ENCODE measurements around the gene MAP3K14.
"Not testable (repeated sequence)": the region's sequence is repeated elsewhere in the genome, so short reads cannot be mapped to it uniquely, and the experiment has no call there.

Gene MAP3K14

GRCh38 chr17:45316434-45317110 is at the start of gene MAP3K14:
TSS of gene MAP3K14 (minus strand) at chr17:45317020. CDS start at chr17:45290745, 26,275 bp downstream.
- DNase-seq: peak; percentile 71

GRCh38 chr17:45366049-45366448 is 49.2 kb upstream of the MAP3K14 start:
- no peak for DNase-seq

GRCh38 chr17:45364531-45365390 is 47.9 kb upstream of the MAP3K14 start:
- no peak for DNase-seq

- no peak for DNase-seq
Observed at GRCh38 chr17:45363498-45363897, 46.7 kb upstream of the MAP3K14 start.

GRCh38 chr17:45361976-45362375 is 45.2 kb upstream of the MAP3K14 start:
- DNase-seq: no peak

- no peak for DNase-seq
Observed at GRCh38 chr17:45361451-45361850, 44.6 kb upstream of the MAP3K14 start.

GRCh38 chr17:45357364-45357997 is 40.7 kb upstream of the MAP3K14 start:
- DNase-seq: no peak

GRCh38 chr17:45355087-45355486 is 38.3 kb upstream of the MAP3K14 start:
- no peak for DNase-seq

- no peak for DNase-seq
Observed at GRCh38 chr17:45353043-45353442, 36.2 kb upstream of the MAP3K14 start.

GRCh38 chr17:45351831-45352230 is 35.0 kb upstream of the MAP3K14 start:
- no peak for DNase-seq

- DNase-seq: no peak
Observed at GRCh38 chr17:45347444-45347843, 30.6 kb upstream of the MAP3K14 start.

GRCh38 chr17:45346216-45347015 is 29.6 kb upstream of the MAP3K14 start:
- no peak for DNase-seq

- no peak for DNase-seq
Observed at GRCh38 chr17:45345554-45346215, 28.9 kb upstream of the MAP3K14 start.

- no peak for DNase-seq
Observed at GRCh38 chr17:45345246-45345553, 28.4 kb upstream of the MAP3K14 start.

GRCh38 chr17:45343967-45344664 is 27.3 kb upstream of the MAP3K14 start:
- DNase-seq: not testable (repeated sequence)

- no peak for DNase-seq
Observed at GRCh38 chr17:45342871-45343526, 26.2 kb upstream of the MAP3K14 start.

- DNase-seq: no peak
Observed at GRCh38 chr17:45342306-45342705, 25.5 kb upstream of the MAP3K14 start.

- peak; percentile 83 for DNase-seq
Observed at GRCh38 chr17:45341533-45342158, 24.8 kb upstream of the MAP3K14 start.

GRCh38 chr17:45339646-45340605 is 23.1 kb upstream of the MAP3K14 start:
- DNase-seq: no peak
